SK-N-MC (cell line): ENCODE data around the gene PFKFB3.
A peak's percentile ranks its signal among the peaks of the same experiment; 100 is the strongest.

Experiments
- DNase-seq: peaks from one replicate; pipeline ENCODE4 v3.0.0-alpha.2; 2011; ENCODE audit warnings: low read depth, low spot score
- H3K27ac ChIP-seq: fragments of 200-600 bp; sonication (generic); 2 replicates; pipeline ENCODE4 v1.5.1; 2016; ENCODE audit warnings: mixed run types
- H3K36me3 ChIP-seq: fragments of 200-600 bp; sonication (generic); 2 replicates; pipeline ENCODE4 v1.6.1; 2017; ENCODE audit warnings: antibody characterized with exemption, low read length, mixed read lengths; ENCODE audit not compliant: insufficient read depth
- H3K4me3 ChIP-seq: fragments of 200-600 bp; sonication (generic); 2 replicates; pipeline ENCODE4 v1.5.1; 2016
- H3K9ac ChIP-seq: fragments of 200-600 bp; sonication (generic); 2 replicates; pipeline ENCODE4 v1.8.0; 2017; ENCODE audit warnings: mixed run types, mixed read lengths; ENCODE audit not compliant: insufficient read length
- H3K9me3 ChIP-seq: fragments of 200-600 bp; sonication (generic); 2 replicates; pipeline ENCODE4 v1.6.1; 2017; ENCODE audit warnings: low read depth, mild to moderate bottlenecking, antibody characterized with exemption, low read length, moderate library complexity, mixed read lengths
- EZH2 ChIP-seq: fragments of 200-600 bp; sonication (generic); IDR thresholded peaks from one replicate; pipeline ENCODE4 v1.6.1; 2017; ENCODE audit warnings: antibody characterized with exemption
- FOXP2 ChIP-seq: optimal IDR thresholded peaks from 2 replicates; pipeline ENCODE3; 2011; ENCODE audit warnings: mild to moderate bottlenecking, moderate library complexity; ENCODE audit not compliant: insufficient read depth; ENCODE audit errors: extremely low read length, control extremely low read depth
- POLR2AphosphoS5 ChIP-seq: IDR thresholded peaks from 2 replicates; pipeline ENCODE4 v1.6.1; 2012; ENCODE audit warnings: mild to moderate bottlenecking, low read depth, low read length, borderline replicate concordance

Gene PFKFB3

GRCh38 chr10:6217611-6218010 is 14.9 kb downstream of the PFKFB3 start:
- no peak overlapping the region for H3K4me3 ChIP-seq
- no peak for DNase-seq
- H3K9me3 ChIP-seq = no peaks in the 10 kb centered on the region
- H3K27ac ChIP-seq = peak overlapping the region; percentile 46; the same call in 1 of the 2 replicates
- no peak overlapping the region for H3K9ac ChIP-seq
- peaks cover 6% of the 10 kb centered on the region; the same call in 1 of the 2 replicates for H3K36me3 ChIP-seq
- TF ChIP-seq FOXP2 (no peak), POLR2AphosphoS5 (no peak), EZH2 (no peak)

GRCh38 chr10:6218692-6219493 is 16.2 kb downstream of the PFKFB3 start:
- TF ChIP-seq FOXP2 (no peak), POLR2AphosphoS5 (no peak), EZH2 (no peak)
- peaks cover 5% of the 10 kb centered on the region; the same call in 1 of the 2 replicates for H3K36me3 ChIP-seq

GRCh38 chr10:6219494-6219836 is 16.7 kb downstream of the PFKFB3 start:
- peak overlapping the region; percentile 49; the same call in 1 of the 2 replicates for H3K4me3 ChIP-seq
- no peak overlapping the region for H3K9ac ChIP-seq
- H3K36me3 ChIP-seq = peaks cover 5% of the 10 kb centered on the region; the same call in 1 of the 2 replicates
- H3K27ac ChIP-seq = peak overlapping the region; percentile 88
- DNase-seq = no peak
- no peaks in the 10 kb centered on the region for H3K9me3 ChIP-seq
- no peak for TF ChIP-seq FOXP2
- no peak for TF ChIP-seq EZH2
- no peak for TF ChIP-seq POLR2AphosphoS5

More at GRCh38 chr10:6218692-6219493, 16.2 kb downstream of the PFKFB3 start:
- H3K27ac ChIP-seq = peak overlapping the region; percentile 88
- no peak overlapping the region for H3K9ac ChIP-seq
- H3K9me3 ChIP-seq = no peaks in the 10 kb centered on the region
- peak overlapping the region; percentile 49; the same call in 1 of the 2 replicates for H3K4me3 ChIP-seq
- peak; percentile 78 for DNase-seq

- H3K36me3 ChIP-seq = peaks cover 5% of the 10 kb centered on the region; the same call in 1 of the 2 replicates
- TF ChIP-seq EZH2 (no peak), FOXP2 (no peak), POLR2AphosphoS5 (no peak)
Measured at GRCh38 chr10:6220418-6221191, 17.9 kb downstream of the PFKFB3 start.

GRCh38 chr10:6221192-6221940 is 18.6 kb downstream of the PFKFB3 start:
- H3K4me3 ChIP-seq = no peak overlapping the region
- no peak overlapping the region for H3K27ac ChIP-seq
- TF ChIP-seq FOXP2 (no peak), POLR2AphosphoS5 (no peak), EZH2 (no peak)
- H3K9ac ChIP-seq = no peak overlapping the region
- no peaks in the 10 kb centered on the region for H3K9me3 ChIP-seq
- peaks cover 5% of the 10 kb centered on the region; the same call in 1 of the 2 replicates for H3K36me3 ChIP-seq
- no peak for DNase-seq

More at GRCh38 chr10:6220418-6221191, 17.9 kb downstream of the PFKFB3 start:
- H3K9me3 ChIP-seq = no peaks in the 10 kb centered on the region
- no peak for DNase-seq
- no peak overlapping the region for H3K4me3 ChIP-seq
- no peak overlapping the region for H3K27ac ChIP-seq
- H3K9ac ChIP-seq = no peak overlapping the region

- no peak for DNase-seq
- Histone ChIP-seq H3K27ac (peak overlapping the region; percentile 57), H3K9me3 (no peaks in the 10 kb centered on the region), H3K4me3 (no peak overlapping the region), H3K9ac (no peak overlapping the region), H3K36me3 (peaks cover 5% of the 10 kb centered on the region; the same call in 1 of the 2 replicates)
- no peak for TF ChIP-seq FOXP2
- TF ChIP-seq POLR2AphosphoS5 = no peak
- TF ChIP-seq EZH2 = no peak
Measured at GRCh38 chr10:6221971-6222751, 19.4 kb downstream of the PFKFB3 start.

GRCh38 chr10:6222755-6223154 is 20.0 kb downstream of the PFKFB3 start:
- Histone ChIP-seq H3K27ac (peak overlapping the region; percentile 57), H3K4me3 (no peak overlapping the region), H3K36me3 (peaks cover 5% of the 10 kb centered on the region; the same call in 1 of the 2 replicates), H3K9ac (no peak overlapping the region), H3K9me3 (no peaks in the 10 kb centered on the region)
- TF ChIP-seq FOXP2 (no peak), POLR2AphosphoS5 (no peak), EZH2 (no peak)
- DNase-seq = no peak
